Esophagus muscularis mucosa (tissue), 4 donors: Measurements from ENCODE around the gene IDH3A. TPM values are rescaled to one million over a fixed set of nuclear protein-coding genes. Genes with fewer than 3 reads are reported as not detected.
A peak's percentile ranks its signal among the peaks of the same experiment; 100 is the strongest.
"Not testable (repeated sequence)": the region's sequence is repeated elsewhere in the genome, so short reads cannot be mapped to it uniquely, and the experiment has no call there.

Source experiments
- DNase-seq: peaks from one replicate; pipeline ENCODE4 v3.0.0-alpha.2; 2017; ENCODE audit errors: extremely low spot score
- H3K27ac ChIP-seq, 4 donors: fragments of 200-600 bp; sonication (generic); replicated peaks in 1 of 4; 1 replicate in 3 of 4; 2 replicates in 1 of 4; pipeline ENCODE4 v1.5.1; 2016 to 2019; ENCODE audit warnings: mild to moderate bottlenecking in 1 of 4
- H3K27me3 ChIP-seq, 4 donors: fragments of 200-600 bp; sonication (generic); one replicate each; pipeline versions ENCODE4 v1.5.1 to v1.6.0; 2016 to 2019
- H3K36me3 ChIP-seq, 4 donors: fragments of 200-600 bp; sonication (generic); one replicate each; pipeline ENCODE4 v1.5.1; 2016 to 2019
- H3K4me1 ChIP-seq, 4 donors: fragments of 200-600 bp; sonication (generic); one replicate each; pipeline ENCODE4 v1.5.1; 2016 to 2019
- H3K4me3 ChIP-seq, 4 donors: fragments of 200-600 bp; sonication (generic); 1 replicate in 2 of 4; 2 replicates in 2 of 4; pipeline ENCODE4 v1.5.1; 2016 to 2019; ENCODE audit warnings: mild to moderate bottlenecking in 4 of 4, moderate library complexity in 1 of 4
- H3K9me3 ChIP-seq, 4 donors: fragments of 200-600 bp; sonication (generic); 1 replicate in 3 of 4; 2 replicates in 1 of 4; pipeline ENCODE4 v1.5.1; 2016 to 2019
- EP300 ChIP-seq: sonication (generic); formaldehyde crosslinking; IDR thresholded peaks from one replicate; pipeline ENCODE4 v1.6.1; 2017; ENCODE audit warnings: antibody characterized with exemption
- POLR2A ChIP-seq: fragments of 450-650 bp; IDR thresholded peaks from one replicate; pipeline ENCODE4 v1.6.1; 2017; ENCODE audit warnings: antibody characterized with exemption, moderate library complexity, mild to moderate bottlenecking, low read depth
- POLR2AphosphoS5 ChIP-seq, 2 donors: sonication (generic); formaldehyde crosslinking; IDR thresholded peaks; one replicate each; pipeline ENCODE4 v1.6.1; 2017; ENCODE audit warnings: antibody characterized with exemption in 2 of 2
- WGBS: methylation state at CpG from one replicate; pipeline ENCODE4 v1.1.5; 2018; 5-methylcytosine and 5-hydroxymethylcytosine counted together
- intact Hi-C: fragments of 100-400 bp; cut with DNase I; formaldehyde crosslinking; loops from one replicate; pipeline ENCODE4 v1.15.1; 2023
- total RNA-seq, 4 donors: library from RNA; depleted of rRNA; stranded (reverse); fragments of >200 nt; gene quantifications; one replicate each; pipeline versions ENCODE4 v1.1.0 to v1.2.1, GENCODE V29; 2016
- TF ChIP-seq, protein P1 (sequence below), 3 experiments: fragments of 200-600 bp in 2 of 3; fragments of 450-650 bp in 1 of 3; sonication (generic) in 2 of 3; IDR thresholded peaks; one replicate each; pipeline ENCODE4 v1.5.1; 2017 to 2019; ENCODE audit warnings: antibody characterized with exemption in 3 of 3, mild to moderate bottlenecking in 2 of 3, moderate library complexity in 1 of 3

Gene IDH3A
- total RNA-seq, 4 donors from 2014 or later = 59.4 to 122 (median 78.1) TPM

DNA sequence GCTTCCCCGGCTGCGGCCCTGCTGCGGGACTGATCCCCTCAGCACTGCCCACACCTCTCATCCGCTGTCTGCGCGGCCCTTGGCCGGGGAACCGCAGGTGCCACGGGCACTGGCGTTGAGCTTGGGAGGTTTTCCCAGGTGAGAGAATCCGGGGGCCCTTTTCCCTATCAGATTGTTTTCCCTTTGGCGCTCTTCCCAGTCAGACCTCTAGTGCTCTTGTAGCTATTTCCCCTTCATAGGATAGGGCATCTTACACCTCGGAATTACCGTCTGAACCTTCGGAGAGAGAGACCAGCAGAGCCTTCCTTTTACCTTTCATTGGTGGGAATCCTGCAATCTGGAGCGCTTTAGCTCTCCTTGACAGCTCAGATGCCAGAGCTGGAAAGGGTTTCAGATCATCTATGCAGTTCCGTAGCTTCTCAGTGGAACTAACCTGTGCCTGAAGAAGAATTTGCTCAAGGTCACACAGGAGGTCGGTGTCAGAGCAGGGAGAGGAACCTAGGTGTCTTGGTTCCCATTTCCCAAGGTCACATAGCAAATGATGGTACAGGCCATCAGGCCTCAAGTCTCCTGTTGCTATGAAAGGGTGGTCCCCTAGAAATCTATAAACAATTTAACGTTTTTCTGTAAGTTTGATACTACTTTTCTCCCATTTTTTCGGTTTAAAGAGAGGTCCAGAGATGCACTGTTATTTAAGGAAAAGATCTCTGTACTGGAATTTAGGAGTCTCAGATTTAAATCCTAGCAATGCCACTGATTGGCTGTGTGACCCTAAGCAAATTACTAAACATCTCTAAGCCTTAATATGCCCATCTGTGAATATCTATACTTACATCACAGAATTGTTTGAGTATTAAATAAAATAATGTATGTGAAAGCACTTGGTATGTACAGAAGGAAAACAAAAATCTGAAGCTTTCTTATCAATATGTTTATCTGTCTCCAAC is 916 bp downstream of the IDH3A start:
- TF ChIP-seq POLR2AphosphoS5 (IDR thresholded peaks at IDR 0.05) (no peak), POLR2A (no peak), EP300 (no peak)
- TF ChIP-seq, protein P1, sequence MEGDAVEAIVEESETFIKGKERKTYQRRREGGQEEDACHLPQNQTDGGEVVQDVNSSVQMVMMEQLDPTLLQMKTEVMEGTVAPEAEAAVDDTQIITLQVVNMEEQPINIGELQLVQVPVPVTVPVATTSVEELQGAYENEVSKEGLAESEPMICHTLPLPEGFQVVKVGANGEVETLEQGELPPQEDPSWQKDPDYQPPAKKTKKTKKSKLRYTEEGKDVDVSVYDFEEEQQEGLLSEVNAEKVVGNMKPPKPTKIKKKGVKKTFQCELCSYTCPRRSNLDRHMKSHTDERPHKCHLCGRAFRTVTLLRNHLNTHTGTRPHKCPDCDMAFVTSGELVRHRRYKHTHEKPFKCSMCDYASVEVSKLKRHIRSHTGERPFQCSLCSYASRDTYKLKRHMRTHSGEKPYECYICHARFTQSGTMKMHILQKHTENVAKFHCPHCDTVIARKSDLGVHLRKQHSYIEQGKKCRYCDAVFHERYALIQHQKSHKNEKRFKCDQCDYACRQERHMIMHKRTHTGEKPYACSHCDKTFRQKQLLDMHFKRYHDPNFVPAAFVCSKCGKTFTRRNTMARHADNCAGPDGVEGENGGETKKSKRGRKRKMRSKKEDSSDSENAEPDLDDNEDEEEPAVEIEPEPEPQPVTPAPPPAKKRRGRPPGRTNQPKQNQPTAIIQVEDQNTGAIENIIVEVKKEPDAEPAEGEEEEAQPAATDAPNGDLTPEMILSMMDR (IDR thresholded peaks at IDR 0.05) = no peak
- Histone ChIP-seq H3K4me3 (peak overlapping the region; percentile 80 to 98 (median 92)), H3K27ac (peak overlapping the region; percentile 88 to 97 (median 93)), H3K9me3 (no peaks in the 10 kb centered on the region), H3K27me3 (no peaks in the 10 kb centered on the region), H3K4me1 (peaks cover 27 to 38% (median 30%) of the 10 kb centered on the region in 4 donors), H3K36me3 (peaks cover 0 to 5% (median 0%) of the 10 kb centered on the region in 4 donors)
- no peak for DNase-seq
- WGBS = 23% methylated on average over 11 of the region's 20 CpGs
- intact Hi-C loops = no loop called here

DNA sequence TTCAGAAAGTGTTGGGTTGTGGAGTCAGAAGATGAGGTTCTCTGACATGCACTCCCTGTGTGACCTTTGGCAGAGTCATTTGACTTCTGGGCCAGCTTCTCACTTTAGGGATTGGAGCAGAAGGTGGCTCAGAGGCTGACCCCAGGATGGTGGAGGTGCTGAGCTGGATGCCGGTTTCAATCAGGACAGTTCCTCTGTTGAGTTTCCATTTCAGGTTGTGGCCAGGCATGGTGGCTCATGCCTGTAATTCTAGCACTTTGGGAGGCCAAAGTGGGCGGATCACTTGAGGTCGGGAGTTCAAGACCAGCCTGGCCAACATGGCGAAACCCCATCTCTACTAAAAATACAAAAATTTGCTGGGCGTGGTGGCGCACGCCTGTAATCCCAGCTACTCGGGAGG is 1.9 kb downstream of the IDH3A start:
- intact Hi-C loops, H3K27me3 ChIP-seq, H3K27ac ChIP-seq, H3K4me3 ChIP-seq, H3K9me3 ChIP-seq, DNase-seq: not testable (repeated sequence)
- WGBS = 91% methylated on average over 8 of the region's 8 CpGs
- H3K36me3 ChIP-seq = peaks cover 0 to 12% (median 0%) of the 10 kb centered on the region in 4 donors
- peaks cover 34 to 48% (median 39%) of the 10 kb centered on the region in 4 donors for H3K4me1 ChIP-seq

DNA sequence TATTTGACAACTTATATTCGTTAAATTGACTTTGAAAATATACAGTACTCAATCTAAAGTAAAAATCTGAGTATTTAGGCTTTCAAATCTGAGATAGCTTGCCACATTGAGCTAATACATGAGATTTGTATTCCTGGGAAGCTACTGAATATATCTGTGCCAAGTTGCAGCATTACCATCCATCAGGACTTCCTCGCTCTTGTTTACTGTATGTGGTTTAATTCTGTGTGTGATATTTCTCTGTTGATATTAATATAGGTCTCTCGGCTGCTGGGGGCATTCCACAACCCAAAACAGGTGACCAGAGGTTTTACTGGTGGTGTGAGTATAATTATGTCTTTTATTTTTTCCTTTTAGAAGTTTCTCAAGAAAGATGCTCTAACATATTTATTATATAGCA is 5.8 kb downstream of the IDH3A start:
- H3K4me3 ChIP-seq = no peak overlapping the region
- peaks cover 24 to 32% (median 29%) of the 10 kb centered on the region in 4 donors for H3K4me1 ChIP-seq
- TF ChIP-seq EP300 (no peak), POLR2A (no peak), POLR2AphosphoS5 (IDR thresholded peaks at IDR 0.05) (no peak)
- TF ChIP-seq, protein P1 (IDR thresholded peaks at IDR 0.05) = no peak
- WGBS = 72% methylated on average over 3 of the region's 3 CpGs
- H3K27ac ChIP-seq = no peak overlapping the region
- peaks cover 13 to 49% (median 25%) of the 10 kb centered on the region in 4 donors for H3K36me3 ChIP-seq
- H3K27me3 ChIP-seq = no peaks in the 10 kb centered on the region
- intact Hi-C loops = no loop called here
- H3K9me3 ChIP-seq = no peaks in the 10 kb centered on the region
- DNase-seq = no peak

DNA sequence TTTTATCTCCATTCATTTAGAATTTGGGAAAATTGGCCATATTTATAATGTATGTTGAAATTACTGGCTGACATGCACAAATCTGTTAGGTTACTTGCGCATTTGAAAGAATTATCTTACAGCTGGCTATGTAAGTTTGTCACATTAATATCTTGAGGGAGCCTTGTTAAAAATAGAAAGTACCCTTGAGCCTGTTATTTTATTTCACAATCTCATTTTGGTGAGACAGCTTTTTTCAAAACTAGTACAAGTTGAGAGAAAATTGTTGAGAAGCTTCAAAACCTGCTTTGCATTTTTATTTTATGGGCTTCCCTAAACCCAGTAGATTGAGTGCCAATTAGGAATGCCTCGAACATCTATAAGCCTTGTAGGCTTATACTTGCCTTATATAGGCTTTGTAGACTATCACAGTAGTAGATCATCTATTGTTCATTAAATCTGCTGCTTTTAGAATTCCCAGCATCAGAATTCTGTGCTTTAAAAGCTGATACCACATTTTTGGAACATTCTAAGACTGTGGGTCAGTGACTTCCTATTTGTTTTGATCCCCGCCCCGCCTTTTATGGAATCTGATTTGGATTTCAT is 6.3 kb downstream of the IDH3A start:
- 87% methylated on average over 4 of the region's 4 CpGs for WGBS
- no peaks in the 10 kb centered on the region for H3K27me3 ChIP-seq
- intact Hi-C loops = no loop called here
- DNase-seq = no peak
- peaks cover 20 to 27% (median 24%) of the 10 kb centered on the region in 4 donors for H3K4me1 ChIP-seq
- H3K9me3 ChIP-seq = no peaks in the 10 kb centered on the region
- no peak overlapping the region for H3K4me3 ChIP-seq
- TF ChIP-seq POLR2AphosphoS5 (IDR thresholded peaks at IDR 0.05) (no peak), EP300 (no peak), POLR2A (no peak)
- TF ChIP-seq, protein P1 (IDR thresholded peaks at IDR 0.05) = no peak
- peak overlapping the region in 1 of 4 donors; percentile 12 for H3K27ac ChIP-seq
- peaks cover 18 to 54% (median 29%) of the 10 kb centered on the region in 4 donors for H3K36me3 ChIP-seq

DNA sequence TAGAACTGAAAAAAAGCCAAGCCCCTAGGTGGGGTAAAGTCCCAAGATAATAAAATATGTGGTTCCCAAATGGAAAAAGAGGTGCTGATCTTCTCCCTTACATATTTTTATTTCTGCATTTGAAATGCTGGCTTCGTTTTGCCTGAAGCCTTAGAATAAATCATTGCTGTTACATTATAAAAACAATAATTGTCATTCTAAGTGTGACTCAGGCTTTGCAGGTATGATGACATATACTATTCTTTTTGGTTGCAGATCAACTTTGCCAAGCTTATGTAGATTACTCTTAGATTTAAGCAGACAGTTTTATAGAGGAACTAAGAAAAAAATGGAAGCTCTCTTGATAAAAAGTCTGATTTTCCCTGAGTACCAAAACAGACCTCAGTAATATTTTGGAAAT is 7.5 kb downstream of the IDH3A start:
- WGBS = 60% methylated on average over 1 of the region's 1 CpG
- H3K9me3 ChIP-seq = no peaks in the 10 kb centered on the region
- H3K4me1 ChIP-seq = peaks cover 12 to 16% (median 13%) of the 10 kb centered on the region in 4 donors
- no peaks in the 10 kb centered on the region for H3K27me3 ChIP-seq
- TF ChIP-seq POLR2A (no peak), EP300 (no peak), POLR2AphosphoS5 (IDR thresholded peaks at IDR 0.05) (no peak)
- peaks cover 30 to 66% (median 41%) of the 10 kb centered on the region in 4 donors for H3K36me3 ChIP-seq
- DNase-seq = no peak
- intact Hi-C loops = no loop called here
- no peak overlapping the region for H3K27ac ChIP-seq
- H3K4me3 ChIP-seq = no peak overlapping the region
